ENCODE data around the gene TAOK2.
"Not testable (repeated sequence)": the region's sequence is repeated elsewhere in the genome, so short reads cannot be mapped to it uniquely, and the experiment has no call there.

The TAOK2 gene

DNA sequence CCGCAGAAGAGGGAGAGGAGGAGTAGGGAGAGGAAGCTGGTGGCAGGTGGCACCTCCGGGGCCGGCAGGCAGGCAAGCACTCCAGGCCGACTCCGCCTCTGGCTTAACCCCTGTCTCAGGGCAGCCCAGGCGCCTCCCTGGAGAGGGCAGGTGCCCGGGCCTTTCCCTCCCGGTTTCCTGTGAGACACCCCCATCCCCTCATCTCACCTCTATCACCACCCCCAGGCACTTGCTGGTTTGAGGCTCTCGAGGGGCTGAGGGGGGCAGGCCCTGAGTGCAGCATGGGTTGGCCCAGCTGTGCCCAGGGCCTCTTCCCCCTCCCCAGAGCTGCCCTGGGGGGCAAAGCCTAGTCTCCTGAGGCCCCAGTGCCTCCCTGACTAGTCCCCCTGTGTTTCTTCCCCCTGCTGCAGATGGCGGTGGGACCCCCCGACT, 31.2 kb downstream of the TAOK2 start:
- no peak for DNase-seq

DNA sequence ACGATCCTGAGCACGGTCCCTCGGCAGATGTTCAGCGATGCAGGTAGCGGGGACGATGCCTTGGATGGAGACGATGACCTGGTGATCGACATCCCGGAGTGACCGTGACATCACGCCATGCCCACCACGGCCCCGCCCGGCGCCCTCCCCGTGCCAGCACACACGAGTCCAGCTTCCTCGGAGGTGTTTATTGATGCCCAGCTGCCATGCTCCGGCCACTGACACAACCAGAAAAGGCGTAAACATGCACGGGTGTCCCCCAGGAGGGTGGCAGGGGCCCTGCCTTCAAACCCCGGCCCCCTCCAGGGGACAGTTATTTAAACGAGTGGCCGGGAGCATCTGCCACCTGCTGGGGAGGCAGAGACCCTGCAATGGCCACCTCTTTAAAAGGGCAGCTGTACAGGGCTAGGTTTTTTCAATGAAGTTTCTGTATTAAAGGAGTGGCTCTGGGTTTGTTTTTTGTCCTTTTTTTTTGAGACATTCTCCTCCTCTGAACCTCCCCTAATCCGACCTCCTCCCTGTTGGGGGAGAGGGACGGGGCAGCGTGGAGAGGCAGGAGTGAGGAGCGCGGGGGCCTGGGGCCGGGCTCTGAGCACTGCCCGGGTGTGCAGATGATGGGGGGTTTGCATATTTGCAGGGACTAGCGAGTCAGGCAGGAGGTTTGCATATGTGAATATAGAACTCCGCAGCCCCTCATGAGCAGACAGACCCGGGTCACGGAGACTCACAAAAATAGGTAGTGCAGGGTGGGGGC, 31.9 kb downstream of the TAOK2 start:
- peak; percentile 33 for DNase-seq

DNA sequence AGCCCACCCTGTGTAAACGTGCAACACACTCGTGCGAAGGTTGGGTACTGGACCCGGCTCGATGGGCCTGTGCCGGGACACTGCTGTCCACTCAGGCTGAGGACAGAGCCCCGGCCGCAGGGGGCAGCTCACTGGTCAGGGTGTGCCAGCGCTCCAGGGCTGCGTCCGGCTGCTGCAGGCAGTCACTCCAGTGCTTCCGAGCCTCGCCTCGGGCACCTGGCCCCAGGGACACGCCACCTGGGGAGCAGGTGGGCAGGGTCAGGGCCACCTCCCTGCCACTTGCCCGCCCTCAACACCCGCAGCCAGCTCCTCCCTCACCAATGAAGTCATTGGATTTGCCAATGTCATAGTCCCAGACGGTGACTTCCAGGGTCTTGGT, 32.4 kb downstream of the TAOK2 start:
- no peak for DNase-seq

DNA sequence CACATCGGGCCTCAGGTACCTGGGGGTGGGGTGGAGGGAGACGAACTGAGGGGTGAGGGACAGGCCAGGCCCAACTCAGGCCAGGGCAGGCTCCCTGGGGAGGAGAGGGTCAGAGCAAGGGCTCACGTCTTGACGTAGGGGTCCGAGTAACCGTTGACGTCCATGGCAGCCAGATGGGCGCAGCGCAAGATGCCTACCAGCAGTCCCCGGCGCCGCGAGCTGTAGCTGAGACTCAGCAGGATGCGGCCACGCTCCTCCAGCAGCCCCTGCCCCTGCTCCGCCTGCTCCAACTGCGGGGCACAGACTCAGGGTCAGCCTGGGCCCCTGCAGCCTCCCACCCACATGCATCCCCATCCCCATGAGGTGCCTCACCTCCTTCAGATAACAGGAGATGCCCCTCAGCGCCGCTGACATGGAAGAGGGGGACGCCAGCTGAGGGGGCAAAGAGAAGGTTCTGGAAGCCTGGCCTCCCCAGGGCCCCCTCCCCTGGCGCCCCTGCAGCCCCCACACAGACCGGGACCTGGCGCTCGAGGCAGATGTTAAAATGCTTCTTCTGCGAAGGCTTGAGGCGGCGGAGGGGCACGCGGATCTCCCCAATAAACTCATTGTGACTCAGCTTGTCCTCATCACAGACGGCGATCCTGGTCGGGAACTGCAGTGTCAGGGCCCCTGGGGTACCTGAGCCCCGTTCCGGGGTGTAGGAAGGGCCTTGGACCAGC, 33.1 kb downstream of the TAOK2 start:
- no peak for DNase-seq

DNA sequence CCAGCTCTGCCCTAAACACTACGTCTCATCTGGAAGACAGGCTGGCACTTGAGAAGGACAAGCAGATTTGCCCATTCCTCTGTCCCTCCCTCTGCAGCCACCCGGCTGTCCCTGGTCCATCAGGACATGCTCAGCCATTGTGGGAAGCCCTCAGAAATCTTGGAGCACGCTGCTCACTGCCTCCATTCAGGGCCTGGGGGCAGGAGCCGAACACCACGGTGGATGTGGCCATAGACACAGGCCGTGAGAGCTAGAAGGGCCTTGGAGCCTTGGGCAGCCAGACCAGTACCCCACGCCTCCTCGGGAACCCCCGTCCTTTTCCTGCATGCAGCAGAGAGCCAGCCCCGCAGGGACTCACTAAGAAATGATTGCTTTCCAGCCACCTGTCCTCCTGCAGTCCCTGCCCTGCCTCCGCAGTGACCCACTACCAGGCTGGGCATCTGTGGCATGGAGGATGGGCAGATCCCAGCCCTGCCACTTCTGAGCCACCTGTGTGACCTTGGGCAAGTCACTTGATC, 33.8 kb downstream of the TAOK2 start:
- no peak for DNase-seq

DNA sequence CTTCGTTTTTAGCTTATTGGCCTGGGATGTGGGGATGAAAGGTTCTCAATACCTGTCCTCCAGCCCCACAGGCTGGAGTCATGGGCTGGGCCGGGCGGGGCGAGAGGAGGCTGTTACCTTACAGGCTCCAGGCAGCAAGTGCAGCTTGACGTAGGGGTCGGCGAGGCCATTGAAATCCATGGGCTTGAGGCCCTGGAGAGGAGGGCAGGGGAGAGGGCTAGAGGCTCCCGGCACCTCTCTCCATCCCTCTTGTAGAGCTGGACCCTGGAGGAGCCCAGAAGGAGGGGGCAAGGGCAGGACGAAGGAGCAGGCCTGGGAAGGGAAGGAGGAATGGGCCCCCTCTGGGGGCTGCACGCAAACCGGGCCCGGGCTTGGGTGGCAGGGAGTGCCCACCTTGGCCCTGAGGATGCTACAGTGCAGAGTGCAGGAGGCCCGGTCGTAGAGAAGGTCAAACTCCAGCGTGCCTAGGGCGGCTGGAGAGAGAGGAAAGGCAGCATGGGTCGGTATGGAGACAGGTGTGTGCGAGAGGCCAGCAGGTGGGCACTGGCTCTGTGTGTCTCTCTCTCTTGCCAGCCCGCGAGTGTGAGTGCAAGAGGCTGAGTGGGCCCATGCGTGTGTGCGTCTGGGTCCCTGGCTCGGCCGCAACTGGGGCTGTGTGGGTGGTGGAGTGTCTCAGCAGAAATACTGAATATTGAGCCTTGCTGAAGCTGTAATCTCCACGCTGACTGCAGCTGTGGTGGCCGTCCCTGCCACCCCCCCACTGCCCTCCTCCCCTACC, 35.6 kb downstream of the TAOK2 start:
- no peak for DNase-seq

DNA sequence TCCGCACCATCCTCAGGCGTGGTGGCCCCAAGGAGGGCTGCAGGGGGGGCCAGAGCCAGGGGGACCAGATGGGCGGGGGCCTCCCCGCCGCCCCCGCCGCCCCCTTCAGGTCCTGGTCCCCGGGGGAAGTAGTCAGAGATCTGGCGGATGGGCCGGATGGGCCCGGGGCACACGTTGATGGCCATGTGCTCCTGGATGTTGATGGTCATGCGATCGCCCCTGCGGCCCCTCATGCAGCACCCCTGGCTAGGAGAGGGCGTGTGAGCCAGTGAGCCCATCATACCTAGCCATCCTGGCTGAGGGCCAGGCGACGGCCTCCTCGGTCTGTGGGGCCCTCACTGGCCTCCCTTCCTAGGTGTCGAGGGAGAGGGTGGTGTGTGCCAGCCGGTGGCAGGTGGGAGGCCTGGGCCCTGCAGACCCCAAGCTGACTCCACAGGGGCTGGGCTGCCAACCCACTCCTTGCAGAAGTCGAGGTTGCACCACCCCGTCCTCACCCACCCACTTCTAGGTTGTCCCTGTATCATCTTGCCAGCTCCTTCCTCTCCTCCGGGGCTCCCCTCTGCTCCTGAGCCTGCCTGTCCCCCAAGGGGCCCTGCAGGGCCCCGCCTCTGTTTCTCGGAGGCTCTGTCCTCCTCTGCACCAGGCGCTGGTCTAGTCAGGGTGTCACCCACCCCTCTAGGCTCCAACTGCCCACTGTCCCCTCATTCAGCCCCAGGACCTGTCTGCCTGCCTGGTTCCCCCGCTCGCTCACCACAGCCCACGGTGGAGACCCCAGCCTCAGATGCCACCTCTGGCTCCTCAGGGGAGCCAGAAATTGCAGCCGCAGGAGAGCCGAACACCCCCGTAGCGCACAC, 36.5 kb downstream of the TAOK2 start:
- DNase-seq: no peak

DNA sequence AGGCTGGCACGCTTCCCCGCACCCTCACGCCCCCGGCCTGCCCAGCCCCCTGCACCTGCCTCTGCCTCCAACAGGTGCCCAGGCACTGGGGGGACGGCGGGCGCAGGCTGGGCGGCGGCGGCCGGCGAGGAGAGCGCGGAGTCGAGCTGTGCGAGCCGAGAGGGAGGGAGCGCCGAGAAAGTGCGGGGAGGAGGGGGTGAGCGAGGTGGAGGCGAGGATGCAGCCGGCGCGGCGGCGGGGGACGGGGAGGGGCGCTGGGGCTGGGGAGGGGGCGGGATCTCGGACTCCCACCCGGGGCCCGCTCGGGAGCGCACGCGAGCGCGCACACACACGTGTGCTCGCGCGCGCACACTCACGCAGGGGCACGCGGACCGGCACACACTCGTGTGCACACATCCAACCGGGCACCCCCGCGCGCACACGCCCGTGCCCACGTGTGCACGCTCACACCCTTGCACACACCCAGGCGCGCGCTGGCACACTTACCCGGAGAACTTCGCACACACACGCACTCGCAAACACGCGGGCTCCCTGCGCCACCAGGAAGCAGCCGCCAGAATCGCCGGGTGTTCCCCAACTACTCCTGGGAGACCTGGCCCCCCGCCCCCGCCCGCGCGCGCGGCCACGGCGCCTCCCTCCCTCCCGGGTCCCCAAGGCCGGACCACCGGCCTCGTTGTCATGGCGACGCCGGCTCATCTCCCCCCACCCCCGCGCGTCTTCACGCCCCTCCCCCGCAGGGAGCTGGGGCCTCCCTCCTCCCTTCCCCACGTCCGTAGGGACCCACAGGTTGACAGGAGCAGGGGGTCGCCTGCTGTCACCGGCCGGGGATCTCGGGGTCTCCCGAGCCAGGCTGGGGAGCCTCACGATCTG, 37.4 kb downstream of the TAOK2 start, which contains the start of gene DOC2A:
DOC2A (minus strand) TSS at position 184 of the 870 bp plus-strand sequence. CDS start 805 bp downstream, outside the sequence.
- no peak for DNase-seq

DNA sequence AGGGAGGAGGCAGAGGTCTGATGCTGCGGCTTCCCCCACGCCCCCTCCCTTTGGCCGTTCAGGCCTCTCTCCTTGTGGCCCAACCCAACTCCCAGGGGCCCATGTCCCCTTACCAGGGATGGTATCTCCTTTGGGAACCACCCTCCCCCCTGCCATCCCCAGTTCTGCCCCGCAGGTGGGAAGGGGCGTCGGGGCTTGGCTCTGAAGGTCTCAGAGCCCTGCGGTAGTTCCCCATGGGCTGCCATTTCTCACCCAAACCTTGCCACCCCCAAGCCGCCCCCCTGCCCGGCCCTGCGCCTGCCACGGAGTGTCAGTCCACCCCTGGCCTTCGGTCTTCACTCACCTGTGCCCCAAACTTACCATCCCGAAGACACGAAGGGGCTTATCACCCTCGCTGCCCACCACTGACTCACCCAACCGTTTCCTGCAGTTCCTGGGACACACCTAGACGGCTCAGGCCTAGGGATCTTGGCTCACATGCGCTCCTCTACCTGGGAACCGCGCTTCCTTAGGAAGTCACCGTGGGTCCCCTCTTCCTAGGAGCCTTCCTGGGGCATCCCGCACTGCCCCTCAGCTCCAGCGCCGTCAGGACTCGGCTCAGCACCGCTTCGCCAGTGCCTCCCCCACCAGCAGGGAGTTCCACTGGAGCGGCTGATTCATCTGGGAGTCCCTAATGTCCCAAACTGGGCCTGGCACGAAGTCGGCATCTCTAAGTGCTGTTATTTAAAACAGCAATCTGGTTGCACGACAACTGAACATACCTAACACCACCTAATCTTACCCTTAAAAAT, 38.2 kb downstream of the TAOK2 start:
- DNase-seq: no peak

DNA sequence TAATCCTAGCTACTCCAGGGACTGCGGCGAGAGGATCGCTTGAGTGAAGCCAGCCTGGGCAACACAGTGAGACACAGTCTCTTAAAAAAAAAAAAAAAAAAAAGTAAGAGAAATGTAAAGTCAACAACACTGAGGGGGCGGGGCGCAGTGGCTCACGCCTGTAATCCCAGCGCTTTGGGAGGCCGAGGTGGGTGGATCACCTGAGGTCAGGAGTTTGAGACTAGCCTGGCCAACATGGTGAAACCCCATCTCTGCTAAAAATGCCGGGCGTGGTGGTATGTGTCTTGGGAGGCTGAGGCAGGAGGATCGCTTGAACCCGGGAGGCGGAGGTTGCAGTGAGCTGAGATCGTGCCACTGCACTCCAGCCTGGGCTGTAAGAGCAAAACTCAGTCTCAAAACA, 38.9 kb downstream of the TAOK2 start:
- not testable (repeated sequence) for DNase-seq

DNA sequence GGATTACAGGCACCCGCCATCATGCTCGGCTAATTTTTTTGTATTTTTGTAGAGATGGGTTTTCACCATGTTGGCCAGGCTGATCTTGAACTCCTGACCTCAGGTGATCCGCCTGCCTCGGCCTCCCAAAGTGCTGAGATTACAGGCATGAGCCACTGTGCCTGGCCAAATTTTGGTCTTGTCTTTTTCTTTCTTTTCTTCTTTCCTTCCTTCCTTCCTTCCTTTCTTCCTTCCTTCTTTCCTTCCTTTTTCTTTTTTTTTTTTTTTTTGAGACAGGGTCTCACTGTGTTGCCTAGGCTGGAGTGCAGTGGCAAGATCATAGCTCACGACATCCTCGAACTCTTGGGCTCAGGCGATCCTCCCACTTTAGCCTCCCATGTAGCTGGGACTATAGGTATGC, 41.8 kb downstream of the TAOK2 start:
- not testable (repeated sequence) for DNase-seq

DNA sequence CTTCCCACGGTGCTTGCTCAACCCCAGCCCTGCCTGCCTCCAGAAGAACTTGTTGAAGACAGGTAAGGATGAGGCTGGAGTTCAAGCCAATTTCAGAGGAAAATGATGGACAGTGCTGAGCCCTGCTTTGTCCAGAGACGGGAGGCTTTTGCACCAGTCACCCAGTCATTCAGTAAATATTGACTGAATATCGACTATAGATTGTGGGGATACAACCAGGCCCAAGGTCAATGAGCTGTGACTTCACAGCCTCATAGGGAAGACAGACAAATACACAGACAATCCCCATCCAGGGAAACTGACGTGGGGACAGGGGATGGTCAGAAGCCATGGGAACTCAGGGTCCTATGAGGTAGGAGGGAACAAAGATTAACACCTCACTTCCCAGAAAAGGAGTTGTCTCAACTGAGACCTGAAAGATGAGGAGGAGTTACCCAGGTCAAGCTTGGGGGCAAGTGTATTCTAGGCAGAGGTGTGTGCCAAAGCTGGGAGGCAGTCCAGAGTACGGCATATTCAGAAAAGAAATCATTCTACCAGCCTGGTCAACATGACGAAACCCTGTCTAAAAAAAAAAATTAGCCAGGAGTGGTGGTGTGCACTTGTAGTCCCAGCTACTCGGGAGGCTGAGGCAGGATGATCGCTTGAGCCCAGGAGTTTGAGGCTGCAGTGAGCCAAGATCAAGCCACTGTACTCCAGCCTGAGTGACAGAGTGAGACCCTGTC, 43.0 kb downstream of the TAOK2 start:
- no peak for DNase-seq

DNA sequence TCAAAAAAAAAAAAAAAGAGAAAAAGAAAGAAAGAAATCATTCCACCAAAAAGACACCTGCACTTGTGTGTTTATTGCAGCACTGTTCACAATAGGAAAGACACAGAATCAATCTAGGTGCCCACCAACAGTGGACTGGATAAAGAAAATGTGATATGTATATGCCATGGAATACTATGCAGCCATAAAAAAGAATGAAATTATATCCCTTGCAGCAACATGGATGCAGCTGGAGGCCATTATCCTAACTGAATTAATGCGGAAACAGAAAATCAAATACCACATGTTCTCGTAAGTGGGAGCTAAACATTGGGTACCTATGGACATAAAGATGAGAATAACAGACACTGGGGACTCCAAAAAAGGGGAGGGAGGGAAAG, 43.6 kb downstream of the TAOK2 start:
- DNase-seq: no peak

DNA sequence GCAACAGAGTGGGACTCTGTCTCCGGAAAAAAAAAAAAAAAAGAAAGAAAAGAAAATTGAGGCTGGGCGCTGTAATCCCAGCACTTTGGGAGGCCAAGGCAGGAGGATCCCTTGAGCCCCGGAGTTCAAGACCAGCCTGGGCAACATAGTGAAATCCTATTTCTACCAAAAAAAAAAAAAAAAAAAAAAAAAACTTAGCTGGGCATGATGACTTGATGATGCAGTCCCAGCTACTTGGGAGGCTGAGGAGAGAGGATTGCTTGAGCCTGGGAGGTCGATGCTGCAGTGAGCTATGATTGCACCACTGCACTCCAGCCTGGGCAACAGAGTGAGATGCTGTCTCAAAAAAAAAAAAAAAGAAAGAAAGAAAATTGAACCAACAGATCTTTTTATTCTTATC, 44.3 kb downstream of the TAOK2 start:
- not testable (repeated sequence) for DNase-seq

DNA sequence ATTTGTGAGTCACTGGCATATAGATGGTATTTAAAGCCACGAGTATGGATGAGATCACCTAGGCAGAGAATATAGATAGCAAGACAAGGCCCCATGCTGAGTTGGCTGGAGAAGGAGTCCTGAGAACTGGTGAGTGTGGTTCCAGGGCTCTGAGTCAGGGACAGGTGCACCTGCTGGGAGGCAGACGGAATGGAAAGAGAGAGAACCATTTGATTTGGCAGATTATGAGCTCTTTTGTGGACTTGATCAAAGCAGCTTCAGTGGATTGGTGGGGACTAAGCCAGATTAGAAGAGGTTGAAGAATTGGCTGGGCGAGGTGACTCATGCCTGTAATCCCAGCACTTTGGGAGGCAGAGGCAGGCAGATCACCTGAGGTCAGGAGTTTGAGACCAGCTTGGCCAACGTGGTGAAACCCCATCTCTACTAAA, 45.1 kb downstream of the TAOK2 start:
- DNase-seq: no peak

DNA sequence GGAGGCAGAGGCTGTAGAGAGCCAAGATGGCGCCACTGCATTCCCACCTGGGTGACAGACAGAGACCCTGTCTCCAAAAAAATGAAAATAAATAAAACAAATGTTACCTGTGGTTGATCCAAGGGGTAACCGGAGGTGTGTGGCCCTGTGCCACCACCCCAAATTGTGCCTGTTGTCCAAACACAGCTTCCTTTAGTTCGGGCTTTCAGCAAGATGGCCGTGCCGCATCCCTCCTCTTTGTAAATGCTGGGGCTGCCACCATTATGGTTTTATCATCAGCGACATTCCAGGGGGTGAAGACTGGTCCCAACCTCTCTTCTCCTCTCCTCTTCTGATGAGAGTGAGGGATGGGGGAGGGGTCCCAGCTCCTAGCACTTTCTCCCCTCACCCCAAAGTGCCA, 49.2 kb downstream of the TAOK2 start, which contains the start of gene C16orf92:
C16orf92 (plus strand) TSS at position 312 of the 400 bp plus-strand sequence. CDS start 143 bp downstream, outside the sequence.
- no peak for DNase-seq

DNA sequence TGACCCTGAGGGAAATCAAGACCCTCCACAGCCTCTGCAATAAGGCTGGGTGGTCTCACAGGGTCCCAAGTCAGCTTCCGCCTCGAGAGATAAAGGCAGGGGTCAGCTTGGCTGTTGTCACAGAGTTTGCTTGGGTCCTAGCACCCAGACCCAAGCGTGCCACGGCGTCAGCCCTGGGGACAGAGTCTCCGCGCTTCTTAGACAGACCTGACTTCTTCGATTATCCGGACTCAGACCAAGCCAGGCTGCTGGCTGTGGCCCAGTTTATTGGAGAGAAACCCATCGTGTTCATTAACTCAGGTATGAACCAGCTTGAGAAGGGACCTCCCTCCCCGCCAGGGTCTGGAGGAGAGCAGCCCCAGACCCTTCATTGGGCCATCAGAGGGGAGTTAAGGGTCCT, 49.9 kb downstream of the TAOK2 start:
- DNase-seq: no peak

DNA sequence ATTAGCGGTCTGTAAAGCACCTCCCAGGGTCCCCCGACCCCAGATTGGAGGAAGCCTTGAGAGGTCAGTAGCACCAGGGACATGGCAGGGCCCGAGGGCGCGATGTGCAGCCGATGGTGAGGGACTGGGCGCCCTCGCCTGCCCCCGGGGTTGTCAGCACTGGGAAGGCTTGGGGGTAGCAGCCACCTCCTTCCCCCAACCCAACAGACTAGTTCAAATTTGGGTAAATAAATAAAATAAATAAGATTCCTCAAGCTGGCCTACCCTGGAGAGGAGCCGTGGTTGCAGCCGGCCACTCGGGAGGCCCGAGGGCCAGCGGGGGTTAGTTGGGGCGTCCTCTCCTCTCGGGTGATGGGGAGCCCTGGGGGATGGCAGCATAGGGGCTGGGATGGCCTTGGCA, 50.8 kb downstream of the TAOK2 start:
- no peak for DNase-seq

DNA sequence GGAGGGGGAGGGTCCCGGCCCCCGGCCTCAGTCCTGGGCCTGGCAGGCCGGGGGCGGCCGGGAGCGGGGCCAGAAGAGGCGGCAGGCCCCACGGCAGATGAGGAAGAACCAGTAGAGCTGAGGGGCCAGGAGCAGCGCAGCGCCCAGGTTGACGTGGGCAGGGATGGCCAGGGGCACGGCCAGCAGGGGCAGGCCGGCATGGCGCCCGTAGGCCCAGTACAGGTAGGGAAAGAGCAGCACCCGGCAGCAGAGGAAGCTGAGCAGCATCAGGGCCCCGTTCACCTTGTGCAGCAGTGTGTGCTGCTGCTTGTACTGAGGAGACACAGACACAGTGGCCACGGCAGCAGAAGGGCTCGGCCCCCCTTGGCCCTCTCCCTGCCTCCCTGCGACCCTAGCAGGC, 51.5 kb downstream of the TAOK2 start:
- DNase-seq: no peak

DNA sequence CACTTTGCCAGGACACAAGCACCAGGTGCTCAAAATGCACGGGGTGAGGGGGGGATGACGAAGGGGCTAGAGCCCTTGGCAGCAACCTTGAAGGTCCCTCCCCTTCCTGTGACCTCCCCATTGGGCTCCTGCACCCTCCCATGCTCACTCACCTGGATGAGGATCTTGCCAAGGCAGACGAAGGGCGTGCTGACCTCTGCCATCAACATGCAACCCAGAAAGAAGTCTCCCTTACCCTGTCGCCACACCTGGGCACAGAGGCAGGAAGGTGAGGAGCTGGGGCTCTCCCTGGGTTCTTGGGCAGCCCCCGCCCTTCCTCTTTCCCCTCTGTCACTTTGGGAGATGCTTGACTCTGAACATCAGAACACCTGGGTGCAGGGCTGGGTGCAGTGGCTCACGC, 51.9 kb downstream of the TAOK2 start:
- DNase-seq: no peak
